ENCODE data around the gene RAI1.

Gene RAI1

GRCh38 chr17:17820046-17820445, 138.8 kb downstream of the RAI1 start:
- DNase-seq = no peak

- no peak for DNase-seq
These were observed 139.4 kb downstream of the RAI1 start for GRCh38 chr17:17820463-17821158.

GRCh38 chr17:17822189-17822588, 140.9 kb downstream of the RAI1 start:
- no peak for DNase-seq

GRCh38 chr17:17822616-17823015, 141.4 kb downstream of the RAI1 start:
- no peak for DNase-seq

- peak; percentile 88 for DNase-seq
These were observed 142.3 kb downstream of the RAI1 start for GRCh38 chr17:17823433-17824118.

GRCh38 chr17:17824119-17824782, 143.0 kb downstream of the RAI1 start:
- DNase-seq = no peak

GRCh38 chr17:17824783-17825614, 143.7 kb downstream of the RAI1 start:
- DNase-seq = no peak

GRCh38 chr17:17826342-17826713, 145.1 kb downstream of the RAI1 start:
- DNase-seq = no peak

- no peak for DNase-seq
These were observed 145.9 kb downstream of the RAI1 start for GRCh38 chr17:17826942-17827785.

- DNase-seq = no peak
These were observed 146.8 kb downstream of the RAI1 start for GRCh38 chr17:17827826-17828621.

- no peak for DNase-seq
These were observed 149.0 kb downstream of the RAI1 start for GRCh38 chr17:17830269-17830567.

GRCh38 chr17:17830740-17831207, 149.5 kb downstream of the RAI1 start:
- DNase-seq = no peak

GRCh38 chr17:17831208-17832031, 150.2 kb downstream of the RAI1 start:
- DNase-seq = no peak

- DNase-seq = no peak
These were observed 150.7 kb downstream of the RAI1 start for GRCh38 chr17:17832032-17832363.

GRCh38 chr17:17833658-17834357, 152.6 kb downstream of the RAI1 start:
- no peak for DNase-seq

GRCh38 chr17:17834974-17835373, 153.7 kb downstream of the RAI1 start:
- no peak for DNase-seq

GRCh38 chr17:17835415-17836249, 154.4 kb downstream of the RAI1 start:
- no peak for DNase-seq

GRCh38 chr17:17836250-17836817, 155.1 kb downstream of the RAI1 start:
- DNase-seq = peak; percentile 97
